Measurements from ENCODE around the gene SOX1.

Gene SOX1

GRCh38 chr13:112117258-112117954, 50.5 kb downstream of the SOX1 start:
- no peak for DNase-seq (ENCODE audit: low read depth)
- TF ChIP-seq, protein P1, sequence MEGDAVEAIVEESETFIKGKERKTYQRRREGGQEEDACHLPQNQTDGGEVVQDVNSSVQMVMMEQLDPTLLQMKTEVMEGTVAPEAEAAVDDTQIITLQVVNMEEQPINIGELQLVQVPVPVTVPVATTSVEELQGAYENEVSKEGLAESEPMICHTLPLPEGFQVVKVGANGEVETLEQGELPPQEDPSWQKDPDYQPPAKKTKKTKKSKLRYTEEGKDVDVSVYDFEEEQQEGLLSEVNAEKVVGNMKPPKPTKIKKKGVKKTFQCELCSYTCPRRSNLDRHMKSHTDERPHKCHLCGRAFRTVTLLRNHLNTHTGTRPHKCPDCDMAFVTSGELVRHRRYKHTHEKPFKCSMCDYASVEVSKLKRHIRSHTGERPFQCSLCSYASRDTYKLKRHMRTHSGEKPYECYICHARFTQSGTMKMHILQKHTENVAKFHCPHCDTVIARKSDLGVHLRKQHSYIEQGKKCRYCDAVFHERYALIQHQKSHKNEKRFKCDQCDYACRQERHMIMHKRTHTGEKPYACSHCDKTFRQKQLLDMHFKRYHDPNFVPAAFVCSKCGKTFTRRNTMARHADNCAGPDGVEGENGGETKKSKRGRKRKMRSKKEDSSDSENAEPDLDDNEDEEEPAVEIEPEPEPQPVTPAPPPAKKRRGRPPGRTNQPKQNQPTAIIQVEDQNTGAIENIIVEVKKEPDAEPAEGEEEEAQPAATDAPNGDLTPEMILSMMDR (IDR thresholded peaks at IDR 0.05; ENCODE audit: insufficient read depth, low read depth, low read length, missing control alignments), result no peak
- H3K4me3 ChIP-seq (ENCODE audit: low read depth, low read length), result no peak overlapping the region

DNA sequence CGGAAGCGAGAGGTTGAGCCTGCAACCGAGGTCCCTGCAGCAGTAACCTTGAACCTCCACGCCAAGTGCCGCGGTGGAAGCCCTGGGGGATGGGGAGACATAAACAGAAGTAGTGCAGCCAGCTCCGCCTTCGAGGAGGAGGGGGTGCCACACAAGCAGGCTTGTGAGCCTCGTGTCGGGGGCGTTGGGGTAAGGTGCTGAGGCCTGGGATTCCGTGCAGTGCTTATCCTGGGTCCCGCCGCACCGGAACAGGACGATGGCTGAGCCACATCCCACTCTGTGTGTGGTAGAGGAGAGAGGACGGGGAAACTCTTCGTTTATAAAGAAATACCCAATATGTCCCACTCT, 51.0 kb downstream of the SOX1 start:
- no peak overlapping the region for H3K4me3 ChIP-seq (ENCODE audit: low read depth, low read length)
- no peak for DNase-seq (ENCODE audit: low read depth)
- TF ChIP-seq, protein P1 (IDR thresholded peaks at IDR 0.05; ENCODE audit: insufficient read depth, low read depth, low read length, missing control alignments), result no peak

DNA sequence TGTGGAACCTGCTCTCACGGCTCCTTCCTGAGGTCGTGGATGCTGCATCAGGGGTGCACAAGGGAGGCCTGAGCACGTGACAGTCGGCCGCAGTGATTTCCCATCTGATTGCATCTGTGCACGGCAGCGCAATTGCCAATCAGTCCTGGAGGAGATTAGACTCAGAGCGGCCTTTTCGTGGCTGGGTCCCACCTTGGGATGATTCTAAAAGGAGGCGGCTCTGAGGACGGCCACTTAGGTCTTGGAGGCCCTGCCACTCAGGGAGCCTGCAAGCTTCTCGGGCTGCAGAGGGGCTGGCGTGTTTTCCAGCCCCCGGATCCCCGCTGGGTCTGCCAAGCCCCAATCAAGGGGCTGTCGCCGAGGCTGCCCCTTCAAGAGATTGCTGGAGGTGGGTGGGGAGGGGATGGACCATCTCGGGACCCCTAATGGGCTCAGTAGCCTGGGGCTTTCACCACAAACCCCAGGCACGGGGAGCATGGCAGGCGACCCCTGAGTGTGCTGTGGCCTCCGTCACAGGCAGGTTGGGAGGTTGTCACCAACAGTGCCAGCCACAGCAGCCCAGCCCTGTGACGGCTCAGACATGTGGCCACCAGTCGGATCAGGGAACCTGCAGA, 51.6 kb downstream of the SOX1 start:
- no peak overlapping the region for H3K4me3 ChIP-seq (ENCODE audit: low read depth, low read length)
- TF ChIP-seq, protein P1 (IDR thresholded peaks at IDR 0.05; ENCODE audit: insufficient read depth, low read depth, low read length, missing control alignments), result no peak
- no peak for DNase-seq (ENCODE audit: low read depth)

- TF ChIP-seq, protein P1 (IDR thresholded peaks at IDR 0.05; ENCODE audit: insufficient read depth, low read depth, low read length, missing control alignments), result no peak
- no peak overlapping the region for H3K4me3 ChIP-seq (ENCODE audit: low read depth, low read length)
- no peak for DNase-seq (ENCODE audit: low read depth)
Measured at GRCh38 chr13:112119192-112120030, 52.5 kb downstream of the SOX1 start.

DNA sequence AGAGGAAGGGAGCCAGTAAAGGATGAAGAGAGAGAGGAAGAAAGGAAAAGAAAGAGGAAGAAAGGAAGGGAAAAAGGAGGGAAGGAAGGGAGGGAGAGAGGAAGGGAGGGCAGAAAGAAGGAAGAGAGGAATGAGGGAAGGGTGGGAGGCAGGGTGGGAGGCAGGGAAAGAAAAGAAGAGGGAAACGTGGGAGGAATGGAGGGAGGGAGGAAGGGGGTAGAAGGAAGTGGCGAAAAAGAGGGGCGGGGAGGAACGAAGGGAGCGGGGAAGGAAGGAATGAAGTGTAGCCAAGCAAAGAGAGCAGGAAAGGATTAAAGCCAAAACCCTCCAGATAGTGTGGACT, 53.1 kb downstream of the SOX1 start:
- DNase-seq (ENCODE audit: low read depth), result no peak
- TF ChIP-seq, protein P1 (IDR thresholded peaks at IDR 0.05; ENCODE audit: insufficient read depth, low read depth, low read length, missing control alignments), result no peak
- no peak overlapping the region for H3K4me3 ChIP-seq (ENCODE audit: low read depth, low read length)
